GM21526 (cell line): ENCODE measurements around the gene NOS1AP.

Source experiments
- ATAC-seq: cut with Tn5 transposase; IDR thresholded peaks from one replicate; pipeline ENCODE4 v1.9.1; 2021; ENCODE audit warnings: moderate library complexity; ENCODE audit not compliant: unreplicated experiment, low FRiP score

The NOS1AP gene

GRCh38 chr1:162372159-162373071 lies 302.9 kb downstream of the NOS1AP start:
- ATAC-seq: no peak

GRCh38 chr1:162373072-162373427 lies 303.6 kb downstream of the NOS1AP start:
- ATAC-seq: no peak

GRCh38 chr1:162373541-162374260 lies 304.2 kb downstream of the NOS1AP start:
- ATAC-seq: no peak

GRCh38 chr1:162374406-162374805 lies 304.9 kb downstream of the NOS1AP start:
- no peak for ATAC-seq

GRCh38 chr1:162375463-162375862 lies 306.0 kb downstream of the NOS1AP start:
- no peak for ATAC-seq

- no peak for ATAC-seq
These were observed 307.2 kb downstream of the NOS1AP start, which contains the start of gene SPATA46 for GRCh38 chr1:162376691-162377090. SPATA46 (minus strand) TSS chr1:162376854; CDS start chr1:162376790, 64 bp downstream.

- ATAC-seq: no peak
These were observed 310.8 kb downstream of the NOS1AP start for GRCh38 chr1:162380061-162380846.

- ATAC-seq: no peak
These were observed 311.9 kb downstream of the NOS1AP start, which contains the start of gene C1orf226 for GRCh38 chr1:162381383-162381782. C1orf226 (plus strand) TSS chr1:162381728; CDS start chr1:162381902, 174 bp downstream.

- no peak for ATAC-seq
These were observed 312.7 kb downstream of the NOS1AP start for GRCh38 chr1:162381941-162382750.

- no peak for ATAC-seq
These were observed 313.6 kb downstream of the NOS1AP start for GRCh38 chr1:162383091-162383490.

GRCh38 chr1:162383516-162383915 lies 314.0 kb downstream of the NOS1AP start:
- ATAC-seq: no peak

- no peak for ATAC-seq
These were observed 314.6 kb downstream of the NOS1AP start for GRCh38 chr1:162384116-162384515.

- ATAC-seq: no peak
These were observed 315.2 kb downstream of the NOS1AP start for GRCh38 chr1:162384601-162385279.

- ATAC-seq: no peak
These were observed 315.8 kb downstream of the NOS1AP start for GRCh38 chr1:162385280-162385623.

- ATAC-seq: no peak
These were observed 316.2 kb downstream of the NOS1AP start for GRCh38 chr1:162385702-162386101.

GRCh38 chr1:162386292-162387225 lies 317.1 kb downstream of the NOS1AP start:
- no peak for ATAC-seq

GRCh38 chr1:162387226-162388082 lies 318.0 kb downstream of the NOS1AP start:
- ATAC-seq: no peak
